ENCODE results near the gene KRTAP5-9. TPM values are rescaled to one million over a fixed set of nuclear protein-coding genes. Genes with fewer than 3 reads are reported as not detected.

The KRTAP5-9 gene
- total and polyA plus RNA-seq, 9 of the 15 experiments (the other 6 are each of a cell fraction or from before 2014, with no cell fraction given), result not detected

- H3K27me3 ChIP-seq (ENCODE audit: control insufficient read depth in 2 of 2, insufficient read depth in 2 of 2, low read length in 2 of 2), result peaks cover 48 to 74% of the 10 kb centered on the region in 2 experiments
- H3K27ac ChIP-seq (ENCODE audit: extremely low read depth, low read depth, low read length), result no peak overlapping the region
- no peak overlapping the region for H2AFZ ChIP-seq (ENCODE audit: low read depth, low read length)
- POLR2A ChIA-PET, result no interaction called here
- no peak overlapping the region for H3K4me3 ChIP-seq
- intact Hi-C loops (cut with micrococcal nuclease) (no loop called here), in situ Hi-C loops (cut with MboI) (no loop called here)
- ATAC-seq (no peak), FAIRE-seq (no peak), DNase-seq (ENCODE audit: extremely low read depth in 1 of 4, low spot score in 3 of 4) (no peak)
- 3% methylated on average over 7 of the region's 7 CpGs for WGBS (ENCODE audit: insufficient coverage, low coverage, missing lambda C conversion rate)
- no peaks in the 10 kb centered on the region for H3K79me2 ChIP-seq (ENCODE audit: control insufficient read depth, insufficient read depth, low read length)
- H3K4me2 ChIP-seq (ENCODE audit: insufficient read depth, low read length), result no peak overlapping the region
- TF ChIP-seq NRF1 (conservative IDR thresholded peaks at IDR 0.05 in 1 of 2, IDR thresholded peaks at IDR 0.05 in 1 of 2) (peak; percentile 76 to 78), ASH1L (IDR thresholded peaks at IDR 0.05; ENCODE audit: borderline replicate concordance, low read depth, partially characterized antibody) (no peak)
- no peaks in the 10 kb centered on the region for H3K9me1 ChIP-seq (ENCODE audit: control insufficient read depth, insufficient read depth, low read length)
- H3K4me1 ChIP-seq (replicated peaks in 1 of 2; ENCODE audit: control insufficient read depth in 2 of 2, insufficient read depth in 2 of 2, low read length in 2 of 2), result peaks cover 0 to 4% of the 10 kb centered on the region in 2 experiments; a peak in 1 of 5 replicates
- H3K36me3 ChIP-seq (ENCODE audit: control insufficient read depth, insufficient read depth, low read length), result no peaks in the 10 kb centered on the region
- peaks cover 2% of the 10 kb centered on the region; the same call in 1 of the 2 replicates for H3K9me3 ChIP-seq (replicated peaks; ENCODE audit: control insufficient read depth, insufficient read depth, low read depth, low read length)
- CTCF ChIA-PET (ENCODE audit: low intra/inter-chr PET ratio), result no interaction called here
- no peaks in the 10 kb centered on the region for H4K20me1 ChIP-seq (replicated peaks; ENCODE audit: control insufficient read depth, insufficient read depth, low read length)
- no peak overlapping the region for H3K9ac ChIP-seq (ENCODE audit: insufficient read depth in 1 of 2, low read depth in 2 of 2, low read length in 2 of 2)
- BruUV-seq (replicated peaks), result no TSS peak
Observed at GRCh38 chr11:71542382-71542781, 5.8 kb upstream of the KRTAP5-9 start.

GRCh38 chr11:71542879-71543777, 5.1 kb upstream of the KRTAP5-9 start:
- ATAC-seq (no peak), DNase-seq (ENCODE audit: extremely low read depth in 1 of 4, low spot score in 3 of 4) (no peak), FAIRE-seq (no peak)
- 3% methylated on average over 13 of the region's 15 CpGs for WGBS (ENCODE audit: insufficient coverage, low coverage, missing lambda C conversion rate)
- H3K4me2 ChIP-seq (ENCODE audit: insufficient read depth, low read length), result no peak overlapping the region
- no peaks in the 10 kb centered on the region for H4K20me1 ChIP-seq (replicated peaks; ENCODE audit: control insufficient read depth, insufficient read depth, low read length)
- in situ Hi-C loops (cut with MboI), result no loop called here
- no peaks in the 10 kb centered on the region for H3K9me1 ChIP-seq (ENCODE audit: control insufficient read depth, insufficient read depth, low read length)
- peaks cover 2% of the 10 kb centered on the region; the same call in 1 of the 2 replicates for H3K9me3 ChIP-seq (replicated peaks; ENCODE audit: control insufficient read depth, insufficient read depth, low read depth, low read length)
- no peaks in the 10 kb centered on the region for H3K36me3 ChIP-seq (ENCODE audit: control insufficient read depth, insufficient read depth, low read length)
- BruUV-seq (replicated peaks), result no TSS peak
- H3K9ac ChIP-seq (ENCODE audit: insufficient read depth in 1 of 2, low read depth in 2 of 2, low read length in 2 of 2), result no peak overlapping the region
- no peaks in the 10 kb centered on the region; a peak in 1 of 5 replicates for H3K4me1 ChIP-seq (replicated peaks in 1 of 2; ENCODE audit: control insufficient read depth in 2 of 2, insufficient read depth in 2 of 2, low read length in 2 of 2)
- intact Hi-C loops (cut with micrococcal nuclease), result no loop called here
- ChIA-PET CTCF (ENCODE audit: low intra/inter-chr PET ratio) (interaction anchor here (0.6 kb wide), 1 partner anchor 1108 kb away, joined by 4 read pairs; no protein-coding TSS in a partner anchor), POLR2A (no interaction called here)
- no peaks in the 10 kb centered on the region for H3K79me2 ChIP-seq (ENCODE audit: control insufficient read depth, insufficient read depth, low read length)
- no peak overlapping the region for H3K4me3 ChIP-seq
- H3K27me3 ChIP-seq (ENCODE audit: control insufficient read depth in 2 of 2, insufficient read depth in 2 of 2, low read length in 2 of 2), result peaks cover 55 to 76% of the 10 kb centered on the region in 2 experiments
- H3K27ac ChIP-seq (ENCODE audit: extremely low read depth, low read depth, low read length), result no peak overlapping the region
- H2AFZ ChIP-seq (ENCODE audit: low read depth, low read length), result no peak overlapping the region
- TF ChIP-seq ZNF121 (CRISPR knock-in tag; conservative IDR thresholded peaks at IDR 0.05) (no peak), L3MBTL2 (IDR thresholded peaks at IDR 0.05) (no peak), POLR2H (tag; IDR thresholded peaks at IDR 0.05; ENCODE audit: low read depth) (no peak), HNRNPLL (IDR thresholded peaks at IDR 0.05; ENCODE audit: low read depth, low read length, poor library complexity, severe bottlenecking) (no peak), ZNF76 (CRISPR knock-in tag; IDR thresholded peaks at IDR 0.05; ENCODE audit: borderline replicate concordance) (no peak), E2F8 (IDR thresholded peaks at IDR 0.05; ENCODE audit: low read depth, partially characterized antibody) (no peak), ATF1 (CRISPR knock-in tag; IDR thresholded peaks at IDR 0.05) (no peak), ATF1 (tag; IDR thresholded peaks at IDR 0.05) (no peak), HBP1 (CRISPR knock-in tag; IDR thresholded peaks at IDR 0.05) (no peak)
